OCI-LY1 (cell line): Measurements from ENCODE around the gene IKZF2.

ENCODE experiments used
- CTCF ChIP-seq: fragments of 200-600 bp; sonication (generic), shearing (Covaris generic); IDR thresholded peaks from 2 replicates; pipeline ENCODE4 v1.5.1; 2017; ENCODE audit warnings: mild to moderate bottlenecking, antibody characterized with exemption, low read length, moderate library complexity, mixed read lengths
- EZH2 ChIP-seq: fragments of 200-600 bp; sonication (generic), shearing (Covaris generic); IDR thresholded peaks from 2 replicates; pipeline ENCODE4 v1.8.0; 2017; ENCODE audit warnings: borderline replicate concordance, mixed run types, mild to moderate bottlenecking, antibody characterized with exemption, low read length, moderate library complexity, mixed read lengths

- TF ChIP-seq CTCF (no peak), EZH2 (no peak)
Measured at GRCh38 chr2:213065583-213066442, 85.6 kb downstream of the IKZF2 start.
